Gastroesophageal sphincter (tissue), 3 donors: Measurements from ENCODE around the gene TRPC4AP.

ENCODE experiments used
- EP300 ChIP-seq: sonication (generic); formaldehyde crosslinking; IDR thresholded peaks from one replicate; pipeline ENCODE4 v1.6.1; 2017; ENCODE audit warnings: antibody characterized with exemption, mild to moderate bottlenecking
- POLR2AphosphoS5 ChIP-seq: sonication (generic); formaldehyde crosslinking; IDR thresholded peaks from one replicate; pipeline ENCODE4 v1.6.1; 2017; ENCODE audit warnings: antibody characterized with exemption
- TF ChIP-seq, protein P1 (sequence below), 4 experiments: fragments of 200-600 bp in 2 of 4; fragments of 450-650 bp in 2 of 4; sonication (generic) in 1 of 4; IDR thresholded peaks; one replicate each; pipeline ENCODE4 v1.5.1; 2017 to 2019; ENCODE audit warnings: antibody characterized with exemption in 4 of 4, mild to moderate bottlenecking in 2 of 4, moderate library complexity in 2 of 4

DNA sequence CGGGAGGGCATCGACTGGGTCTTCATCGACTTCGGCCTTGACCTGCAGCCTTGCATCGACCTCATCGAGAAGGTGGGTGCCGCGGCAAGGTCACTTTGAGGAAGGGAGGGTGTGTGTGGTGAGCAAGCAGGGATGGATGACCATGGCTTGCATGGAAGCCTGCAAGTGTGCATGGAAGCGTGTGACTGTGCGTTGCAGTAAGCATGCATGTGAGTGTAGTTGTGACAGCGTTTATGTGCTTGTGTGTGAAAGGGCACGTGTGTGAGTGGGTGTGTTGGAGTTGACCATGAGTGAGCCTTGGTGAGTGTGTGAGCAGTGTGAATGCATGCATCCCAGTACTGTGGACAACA, 104.4 kb downstream of the TRPC4AP start:
- TF ChIP-seq, protein P1, sequence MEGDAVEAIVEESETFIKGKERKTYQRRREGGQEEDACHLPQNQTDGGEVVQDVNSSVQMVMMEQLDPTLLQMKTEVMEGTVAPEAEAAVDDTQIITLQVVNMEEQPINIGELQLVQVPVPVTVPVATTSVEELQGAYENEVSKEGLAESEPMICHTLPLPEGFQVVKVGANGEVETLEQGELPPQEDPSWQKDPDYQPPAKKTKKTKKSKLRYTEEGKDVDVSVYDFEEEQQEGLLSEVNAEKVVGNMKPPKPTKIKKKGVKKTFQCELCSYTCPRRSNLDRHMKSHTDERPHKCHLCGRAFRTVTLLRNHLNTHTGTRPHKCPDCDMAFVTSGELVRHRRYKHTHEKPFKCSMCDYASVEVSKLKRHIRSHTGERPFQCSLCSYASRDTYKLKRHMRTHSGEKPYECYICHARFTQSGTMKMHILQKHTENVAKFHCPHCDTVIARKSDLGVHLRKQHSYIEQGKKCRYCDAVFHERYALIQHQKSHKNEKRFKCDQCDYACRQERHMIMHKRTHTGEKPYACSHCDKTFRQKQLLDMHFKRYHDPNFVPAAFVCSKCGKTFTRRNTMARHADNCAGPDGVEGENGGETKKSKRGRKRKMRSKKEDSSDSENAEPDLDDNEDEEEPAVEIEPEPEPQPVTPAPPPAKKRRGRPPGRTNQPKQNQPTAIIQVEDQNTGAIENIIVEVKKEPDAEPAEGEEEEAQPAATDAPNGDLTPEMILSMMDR (IDR thresholded peaks at IDR 0.05): no peak
- TF ChIP-seq POLR2AphosphoS5 (no peak), EP300 (no peak)
